Activated naive CD8-positive, alpha-beta T cell treated with anti-CD3 and anti-CD28 coated beads for 36 hours (primary cell): Measurements from ENCODE around the gene JAKMIP1. TPM values are rescaled to one million over a fixed set of nuclear protein-coding genes. Genes with fewer than 3 reads are reported as not detected.
"Not testable (repeated sequence)": the region's sequence is repeated elsewhere in the genome, so short reads cannot be mapped to it uniquely, and the experiment has no call there.

Experiments used
- DNase-seq: peaks from one replicate; pipeline ENCODE4 v3.0.0; 2021
- H3K27ac Mint-ChIP-seq: one replicate; pipeline ENCODE4 v1.8.0; 2022; ENCODE audit warnings: mild to moderate bottlenecking, moderate library complexity, mixed read lengths
- H3K27me3 Mint-ChIP-seq: one replicate; pipeline ENCODE4 v1.8.0; 2022; ENCODE audit warnings: mild to moderate bottlenecking, mixed read lengths
- H3K36me3 Mint-ChIP-seq: one replicate; pipeline ENCODE4 v1.8.0; 2021; ENCODE audit warnings: mild to moderate bottlenecking, mixed read lengths
- H3K4me1 Mint-ChIP-seq: one replicate; pipeline ENCODE4 v1.8.0; 2021; ENCODE audit warnings: mixed read lengths
- H3K4me3 Mint-ChIP-seq: one replicate; pipeline ENCODE4 v1.8.0; 2022; ENCODE audit warnings: mild to moderate bottlenecking, moderate library complexity, mixed read lengths
- H3K9me3 Mint-ChIP-seq: one replicate; pipeline ENCODE4 v1.8.0; 2022; ENCODE audit warnings: mixed read lengths
- total RNA-seq, 2 experiments: library from RNA; stranded (reverse); gene quantifications; one replicate each; pipeline ENCODE4 v1.2.3, GENCODE V29; 2021

JAKMIP1 gene
- total RNA-seq, 2 experiments from 2014 or later, result 1.0 to 1.6 TPM

GRCh38 chr4:6010789-6011188, 189.6 kb downstream of the JAKMIP1 start:
- no peak for DNase-seq
- Mint-ChIP-seq H3K36me3 (no peaks in the 10 kb centered on the region), H3K9me3 (no peaks in the 10 kb centered on the region), H3K4me1 (peaks cover 3% of the 10 kb centered on the region), H3K27ac (no peak overlapping the region), H3K4me3 (no peak overlapping the region), H3K27me3 (peaks cover 35% of the 10 kb centered on the region)

- Mint-ChIP-seq H3K4me1 (peaks cover 3% of the 10 kb centered on the region), H3K9me3 (no peaks in the 10 kb centered on the region), H3K27me3 (peaks cover 32% of the 10 kb centered on the region), H3K36me3 (no peaks in the 10 kb centered on the region), H3K4me3 (no peak overlapping the region), H3K27ac (no peak overlapping the region)
- no peak for DNase-seq
Measured at GRCh38 chr4:6009452-6009851, 190.9 kb downstream of the JAKMIP1 start.

GRCh38 chr4:6008766-6009385, 191.5 kb downstream of the JAKMIP1 start:
- peaks cover 32% of the 10 kb centered on the region for H3K27me3 Mint-ChIP-seq
- no peak overlapping the region for H3K4me3 Mint-ChIP-seq
- H3K27ac Mint-ChIP-seq, result no peak overlapping the region
- no peak for DNase-seq
- H3K36me3 Mint-ChIP-seq, result no peaks in the 10 kb centered on the region
- H3K9me3 Mint-ChIP-seq, result no peaks in the 10 kb centered on the region
- peaks cover 3% of the 10 kb centered on the region for H3K4me1 Mint-ChIP-seq

- H3K27me3 Mint-ChIP-seq, result peaks cover 32% of the 10 kb centered on the region
- H3K27ac Mint-ChIP-seq, result no peak overlapping the region
- no peak overlapping the region for H3K4me3 Mint-ChIP-seq
- no peaks in the 10 kb centered on the region for H3K36me3 Mint-ChIP-seq
- peak; percentile 8 for DNase-seq
- peaks cover 3% of the 10 kb centered on the region for H3K4me1 Mint-ChIP-seq
- no peaks in the 10 kb centered on the region for H3K9me3 Mint-ChIP-seq
Measured at GRCh38 chr4:6008092-6008551, 192.2 kb downstream of the JAKMIP1 start.

- no peaks in the 10 kb centered on the region for H3K9me3 Mint-ChIP-seq
- no peak overlapping the region for H3K27ac Mint-ChIP-seq
- H3K27me3 Mint-ChIP-seq, result peaks cover 24% of the 10 kb centered on the region
- H3K4me1 Mint-ChIP-seq, result no peaks in the 10 kb centered on the region
- H3K36me3 Mint-ChIP-seq, result no peaks in the 10 kb centered on the region
- H3K4me3 Mint-ChIP-seq, result no peak overlapping the region
- DNase-seq, result no peak
Measured at GRCh38 chr4:6005175-6005574, 195.2 kb downstream of the JAKMIP1 start.

- H3K4me1 Mint-ChIP-seq, DNase-seq, H3K4me3 Mint-ChIP-seq, H3K9me3 Mint-ChIP-seq, H3K27ac Mint-ChIP-seq, H3K36me3 Mint-ChIP-seq: not testable (repeated sequence)
- H3K27me3 Mint-ChIP-seq, result peaks cover 15% of the 10 kb centered on the region
Measured at GRCh38 chr4:6003485-6003884, 196.9 kb downstream of the JAKMIP1 start.

- DNase-seq, result no peak
- H3K4me1 Mint-ChIP-seq, result peaks cover 2% of the 10 kb centered on the region
- no peak overlapping the region for H3K4me3 Mint-ChIP-seq
- H3K36me3 Mint-ChIP-seq, result no peaks in the 10 kb centered on the region
- peaks cover 18% of the 10 kb centered on the region for H3K27me3 Mint-ChIP-seq
- H3K27ac Mint-ChIP-seq, result no peak overlapping the region
- H3K9me3 Mint-ChIP-seq, result no peaks in the 10 kb centered on the region
Measured at GRCh38 chr4:6002926-6003325, 197.4 kb downstream of the JAKMIP1 start.

GRCh38 chr4:6002492-6002833, 197.9 kb downstream of the JAKMIP1 start:
- H3K27ac Mint-ChIP-seq, result no peak overlapping the region
- H3K4me1 Mint-ChIP-seq, result peaks cover 2% of the 10 kb centered on the region
- no peaks in the 10 kb centered on the region for H3K9me3 Mint-ChIP-seq
- no peaks in the 10 kb centered on the region for H3K36me3 Mint-ChIP-seq
- H3K27me3 Mint-ChIP-seq, result peaks cover 16% of the 10 kb centered on the region
- no peak overlapping the region for H3K4me3 Mint-ChIP-seq
- no peak for DNase-seq

GRCh38 chr4:6001680-6002491, 198.5 kb downstream of the JAKMIP1 start:
- Mint-ChIP-seq H3K36me3 (no peaks in the 10 kb centered on the region), H3K9me3 (no peaks in the 10 kb centered on the region), H3K4me3 (no peak overlapping the region), H3K27ac (no peak overlapping the region), H3K27me3 (peaks cover 12% of the 10 kb centered on the region), H3K4me1 (peaks cover 2% of the 10 kb centered on the region)
- no peak for DNase-seq

GRCh38 chr4:5999830-6000365, 200.5 kb downstream of the JAKMIP1 start:
- Mint-ChIP-seq H3K36me3 (no peaks in the 10 kb centered on the region), H3K4me3 (no peak overlapping the region), H3K27me3 (peaks cover 8% of the 10 kb centered on the region), H3K9me3 (no peaks in the 10 kb centered on the region), H3K27ac (no peak overlapping the region), H3K4me1 (peaks cover 3% of the 10 kb centered on the region)
- DNase-seq, result no peak

GRCh38 chr4:5999356-5999755, 201.0 kb downstream of the JAKMIP1 start:
- Mint-ChIP-seq H3K27me3 (peaks cover 8% of the 10 kb centered on the region), H3K27ac (no peak overlapping the region), H3K4me3 (no peak overlapping the region), H3K4me1 (peaks cover 3% of the 10 kb centered on the region), H3K9me3 (no peaks in the 10 kb centered on the region), H3K36me3 (no peaks in the 10 kb centered on the region)
- no peak for DNase-seq

- Mint-ChIP-seq H3K27me3 (peaks cover 8% of the 10 kb centered on the region), H3K4me1 (peaks cover 3% of the 10 kb centered on the region), H3K4me3 (no peak overlapping the region), H3K27ac (no peak overlapping the region), H3K36me3 (no peaks in the 10 kb centered on the region), H3K9me3 (no peaks in the 10 kb centered on the region)
- DNase-seq, result peak; percentile 35
Measured at GRCh38 chr4:5998333-5998936, 201.9 kb downstream of the JAKMIP1 start.

- Mint-ChIP-seq H3K9me3 (no peaks in the 10 kb centered on the region), H3K27me3 (peaks cover 11% of the 10 kb centered on the region), H3K36me3 (no peaks in the 10 kb centered on the region), H3K4me3 (no peak overlapping the region), H3K4me1 (peaks cover 3% of the 10 kb centered on the region), H3K27ac (no peak overlapping the region)
- no peak for DNase-seq
Measured at GRCh38 chr4:5996641-5997040, 203.7 kb downstream of the JAKMIP1 start.

GRCh38 chr4:5995901-5996623, 204.3 kb downstream of the JAKMIP1 start:
- H3K36me3 Mint-ChIP-seq, result no peaks in the 10 kb centered on the region
- H3K27me3 Mint-ChIP-seq, result peaks cover 11% of the 10 kb centered on the region
- no peak overlapping the region for H3K27ac Mint-ChIP-seq
- no peak overlapping the region for H3K4me3 Mint-ChIP-seq
- H3K4me1 Mint-ChIP-seq, result peaks cover 3% of the 10 kb centered on the region
- no peaks in the 10 kb centered on the region for H3K9me3 Mint-ChIP-seq
- DNase-seq, result no peak
